Cardiac muscle cell (in vitro differentiated cells and primary cell): Measurements from ENCODE around the gene GPI. TPM values are rescaled to one million over a fixed set of nuclear protein-coding genes. Genes with fewer than 3 reads are reported as not detected.
"Not testable (repeated sequence)": the region's sequence is repeated elsewhere in the genome, so short reads cannot be mapped to it uniquely, and the experiment has no call there.

Source experiments
- DNase-seq, 2 donors: peaks; one replicate each; pipeline versions ENCODE4 v3.0.0 to v3.0.0-alpha.2; 2010 to 2017; ENCODE audit warnings: low read depth in 1 of 2, low spot score in 1 of 2
- H3K27ac ChIP-seq: fragments of 200-600 bp; sonication (generic); 2 replicates; pipeline ENCODE4 v1.5.1; 2016
- H3K27me3 ChIP-seq: fragments of 200-600 bp; sonication (generic); 2 replicates; pipeline ENCODE4 v1.6.0; 2016; ENCODE audit warnings: control low read depth
- H3K36me3 ChIP-seq: fragments of 200-600 bp; sonication (generic); 2 replicates; pipeline ENCODE4 v1.5.1; 2016; ENCODE audit warnings: control low read depth
- H3K4me1 ChIP-seq: fragments of 200-600 bp; sonication (generic); 2 replicates; pipeline ENCODE4 v1.8.1; 2017; ENCODE audit warnings: low read depth, mild to moderate bottlenecking, mixed run types
- H3K4me3 ChIP-seq: fragments of 200-600 bp; sonication (generic); 2 replicates; pipeline ENCODE4 v1.5.1; 2016; ENCODE audit warnings: mild to moderate bottlenecking
- H3K9me3 ChIP-seq: fragments of 200-600 bp; sonication (generic); 2 replicates; pipeline ENCODE4 v1.5.1; 2017; ENCODE audit warnings: low read depth, mild to moderate bottlenecking, control low read depth
- polyA plus RNA-seq: library from polyadenylated mRNA; unstranded; fragments of >200 nt; fragmentation: Nextera tagmentation; extraction: Ambion mirVana; gene quantifications from 2 replicates; pipeline ENCODE4 v1.2.1, GENCODE V29; 2016
- total RNA-seq: library from RNA; depleted of rRNA; stranded (reverse); fragments of >200 nt; gene quantifications from 2 replicates; pipeline ENCODE4 v1.2.3, GENCODE V29; 2016
- TF ChIP-seq, protein P1 (sequence below): IDR thresholded peaks from 2 replicates; pipeline ENCODE4 v1.5.1; 2012; ENCODE audit warnings: low read depth, mild to moderate bottlenecking, low read length

GPI gene
- total and polyA plus RNA-seq, 2 experiments from 2014 or later: 618 to 862 TPM

- Histone ChIP-seq H3K27ac (peak overlapping the region; percentile 16), H3K4me1 (peaks cover 18% of the 10 kb centered on the region), H3K27me3 (no peaks in the 10 kb centered on the region), H3K36me3 (peaks cover 51% of the 10 kb centered on the region), H3K4me3 (no peak overlapping the region), H3K9me3 (no peaks in the 10 kb centered on the region)
- TF ChIP-seq, protein P1, sequence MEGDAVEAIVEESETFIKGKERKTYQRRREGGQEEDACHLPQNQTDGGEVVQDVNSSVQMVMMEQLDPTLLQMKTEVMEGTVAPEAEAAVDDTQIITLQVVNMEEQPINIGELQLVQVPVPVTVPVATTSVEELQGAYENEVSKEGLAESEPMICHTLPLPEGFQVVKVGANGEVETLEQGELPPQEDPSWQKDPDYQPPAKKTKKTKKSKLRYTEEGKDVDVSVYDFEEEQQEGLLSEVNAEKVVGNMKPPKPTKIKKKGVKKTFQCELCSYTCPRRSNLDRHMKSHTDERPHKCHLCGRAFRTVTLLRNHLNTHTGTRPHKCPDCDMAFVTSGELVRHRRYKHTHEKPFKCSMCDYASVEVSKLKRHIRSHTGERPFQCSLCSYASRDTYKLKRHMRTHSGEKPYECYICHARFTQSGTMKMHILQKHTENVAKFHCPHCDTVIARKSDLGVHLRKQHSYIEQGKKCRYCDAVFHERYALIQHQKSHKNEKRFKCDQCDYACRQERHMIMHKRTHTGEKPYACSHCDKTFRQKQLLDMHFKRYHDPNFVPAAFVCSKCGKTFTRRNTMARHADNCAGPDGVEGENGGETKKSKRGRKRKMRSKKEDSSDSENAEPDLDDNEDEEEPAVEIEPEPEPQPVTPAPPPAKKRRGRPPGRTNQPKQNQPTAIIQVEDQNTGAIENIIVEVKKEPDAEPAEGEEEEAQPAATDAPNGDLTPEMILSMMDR: no peak
- DNase-seq: no peak
Measured at GRCh38 chr19:34368338-34368737, 3.3 kb downstream of the GPI start.

GRCh38 chr19:34369166-34369565 lies 4.2 kb downstream of the GPI start:
- DNase-seq, H3K9me3 ChIP-seq, H3K4me3 ChIP-seq, H3K27me3 ChIP-seq: not testable (repeated sequence)
- Histone ChIP-seq H3K27ac (peak overlapping the region; percentile 23), H3K36me3 (peaks cover 52% of the 10 kb centered on the region), H3K4me1 (peaks cover 15% of the 10 kb centered on the region)

DNA sequence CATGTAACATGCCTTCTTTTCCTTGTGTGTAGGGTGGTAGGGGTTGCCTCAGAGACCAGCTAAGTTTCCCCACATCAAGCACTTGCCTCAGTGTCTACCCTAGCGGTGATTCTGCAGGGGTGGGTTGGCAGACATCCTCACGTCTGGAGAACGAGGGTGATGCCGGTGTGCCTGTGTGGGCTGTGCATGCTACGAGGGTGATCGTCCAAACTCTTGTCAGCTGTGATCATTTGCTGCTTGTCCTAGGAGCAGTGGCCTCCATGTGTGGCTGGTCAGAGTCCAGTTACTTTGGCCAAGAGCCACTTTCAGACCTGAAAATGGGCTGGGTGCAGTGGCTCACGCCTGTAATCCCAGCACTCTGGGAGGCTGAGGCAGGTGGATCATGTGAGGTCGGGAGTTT lies 5.1 kb downstream of the GPI start:
- peaks cover 59% of the 10 kb centered on the region for H3K36me3 ChIP-seq
- TF ChIP-seq, protein P1: no peak
- H3K4me1 ChIP-seq: peaks cover 15% of the 10 kb centered on the region
- peak overlapping the region; percentile 63 for H3K27ac ChIP-seq
- no peak overlapping the region for H3K4me3 ChIP-seq
- no peaks in the 10 kb centered on the region for H3K9me3 ChIP-seq
- no peaks in the 10 kb centered on the region for H3K27me3 ChIP-seq
- no peak for DNase-seq

DNA sequence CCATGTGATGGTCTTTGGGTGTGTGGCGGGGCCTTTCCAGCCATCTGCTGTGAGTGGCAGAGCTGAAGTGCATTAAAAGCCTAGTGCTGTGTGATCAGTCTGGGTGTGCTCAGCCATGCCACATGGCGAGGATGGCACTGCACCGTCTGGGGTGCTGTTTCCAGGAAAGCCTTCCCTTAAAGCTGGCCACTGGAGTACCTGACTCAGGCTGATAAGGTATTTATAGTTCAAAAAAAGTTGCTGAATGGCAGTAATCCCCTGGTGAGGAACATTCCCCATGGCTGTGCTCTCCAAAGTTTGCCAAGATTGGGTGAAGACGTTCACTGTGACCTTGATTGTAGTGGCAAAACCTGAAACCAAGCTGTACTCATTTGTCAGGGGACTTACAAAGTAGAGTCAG lies 6.0 kb downstream of the GPI start:
- DNase-seq: no peak
- H3K4me3 ChIP-seq: no peak overlapping the region
- TF ChIP-seq, protein P1: no peak
- H3K27me3 ChIP-seq: no peaks in the 10 kb centered on the region
- H3K4me1 ChIP-seq: peaks cover 14% of the 10 kb centered on the region
- peak overlapping the region; percentile 63 for H3K27ac ChIP-seq
- H3K36me3 ChIP-seq: peaks cover 67% of the 10 kb centered on the region
- no peaks in the 10 kb centered on the region for H3K9me3 ChIP-seq

GRCh38 chr19:34373601-34374288 lies 8.7 kb downstream of the GPI start:
- Histone ChIP-seq H3K27me3 (no peaks in the 10 kb centered on the region), H3K9me3 (no peaks in the 10 kb centered on the region), H3K36me3 (peaks cover 64% of the 10 kb centered on the region), H3K27ac (no peak overlapping the region), H3K4me1 (peaks cover 3% of the 10 kb centered on the region), H3K4me3 (no peak overlapping the region)
- TF ChIP-seq, protein P1: no peak
- DNase-seq: no peak

GRCh38 chr19:34375598-34375997 lies 10.6 kb downstream of the GPI start:
- H3K4me1 ChIP-seq: no peaks in the 10 kb centered on the region
- no peaks in the 10 kb centered on the region for H3K9me3 ChIP-seq
- H3K27me3 ChIP-seq: no peaks in the 10 kb centered on the region
- TF ChIP-seq, protein P1: no peak
- H3K27ac ChIP-seq: no peak overlapping the region
- H3K36me3 ChIP-seq: peaks cover 63% of the 10 kb centered on the region
- H3K4me3 ChIP-seq: no peak overlapping the region
- DNase-seq: peak in 1 of 2 donors; percentile 48
